K562 (cell line): Measurements from ENCODE around the gene SLC25A28.

Source experiments
- ARHGAP35 ChIP-seq: fragments of 450-650 bp; IDR thresholded peaks from 2 replicates; pipeline ENCODE4 v1.6.1; 2018; ENCODE audit not compliant: partially characterized antibody
- CTCF ChIP-seq, 3 experiments: IDR thresholded peaks in 2 of 3; conservative IDR thresholded peaks in 1 of 3; 2 replicates each; pipeline ENCODE4 v1.5.1; 2011 to 2012; ENCODE audit warnings: low read length in 3 of 3, mild to moderate bottlenecking in 3 of 3, control low read depth in 2 of 3, improper control_type of control experiment in 1 of 3, inconsistent platforms in 1 of 3, low read depth in 1 of 3, mixed read lengths in 1 of 3, moderate library complexity in 1 of 3; ENCODE audit not compliant: insufficient read depth in 2 of 3
- ETV6 ChIP-seq, 3 experiments: fragments of 150-350 bp in 1 of 3; sonication (generic) in 1 of 3; formaldehyde crosslinking in 1 of 3; IDR thresholded peaks; 2 replicates each; pipeline versions ENCODE4 v1.6.1 to v1.8.0; 2014 to 2022; ENCODE audit warnings: borderline replicate concordance in 2 of 3, low read depth in 2 of 3, antibody characterized with exemption in 1 of 3, low read length in 1 of 3, mild to moderate bottlenecking in 1 of 3, missing genetic modification reagents in 1 of 3
- FOXP4 ChIP-seq: sonication (generic); formaldehyde crosslinking; IDR thresholded peaks from 2 replicates; pipeline ENCODE4 v1.8.0; 2022; ENCODE audit warnings: mild to moderate bottlenecking, missing genetic modification reagents, borderline replicate concordance
- POLR2A ChIP-seq: fragments of 450-650 bp; conservative IDR thresholded peaks from 2 replicates; pipeline ENCODE4 v1.6.1; 2016
- RAD21 ChIP-seq, 2 experiments: fragments of 250-450 bp in 1 of 2; fragments of 450-650 bp in 1 of 2; sonication (Bioruptor Pico) in 1 of 2; formaldehyde crosslinking in 1 of 2; IDR thresholded peaks in 1 of 2; conservative IDR thresholded peaks in 1 of 2; 2 replicates each; pipeline versions ENCODE4 v1.4.0 to v1.8.0; 2020 to 2022; ENCODE audit warnings: mild to moderate bottlenecking in 2 of 2, moderate library complexity in 1 of 2
- YY1 ChIP-seq, 3 experiments: IDR thresholded peaks; 2 replicates each; pipeline ENCODE4 v1.6.1; 2011; ENCODE audit warnings: low read length in 2 of 3, mild to moderate bottlenecking in 2 of 3, moderate library complexity in 2 of 3, borderline replicate concordance in 1 of 3, control low read depth in 1 of 3, low read depth in 1 of 3; ENCODE audit not compliant: insufficient read depth in 3 of 3, insufficient replicate concordance in 2 of 3, control insufficient read depth in 1 of 3, insufficient read length in 1 of 3; ENCODE audit errors: extremely low read depth in 1 of 3
- ZBTB1 ChIP-seq: sonication (generic); formaldehyde crosslinking; IDR thresholded peaks from 2 replicates; pipeline ENCODE4 v1.8.1; 2023; ENCODE audit warnings: missing genetic modification reagents, low read depth, mild to moderate bottlenecking, borderline replicate concordance

GRCh38 chr10:99630433-99630832 is 10.2 kb upstream of the SLC25A28 start:
- TF ChIP-seq YY1 (IDR thresholded peaks at IDR 0.05; ENCODE audit: borderline replicate concordance in 1 of 3, control insufficient read depth in 1 of 3, extremely low read depth in 1 of 3, insufficient read depth in 3 of 3, insufficient read length in 1 of 3, insufficient replicate concordance in 2 of 3, low read depth in 1 of 3, low read length in 2 of 3) = no peak
- TF ChIP-seq CTCF (IDR thresholded peaks at IDR 0.05 in 2 of 3, conservative IDR thresholded peaks at IDR 0.05 in 1 of 3; ENCODE audit: insufficient read depth in 2 of 3, low read depth in 1 of 3, low read length in 3 of 3) = peak; percentile 21 to 64 (median 23); a peak in 3 of 6 replicates
- TF ChIP-seq POLR2A = no peak
- no peak for TF ChIP-seq ETV6 (IDR thresholded peaks at IDR 0.05; ENCODE audit: borderline replicate concordance in 1 of 2, low read depth in 2 of 2, low read length in 1 of 2)
- TF ChIP-seq ETV6 (CRISPR knock-in tag; IDR thresholded peaks at IDR 0.05; ENCODE audit: borderline replicate concordance) = no peak
- TF ChIP-seq FOXP4 = no peak
- TF ChIP-seq RAD21 (CRISPR knock-in tag; conservative IDR thresholded peaks at IDR 0.05 in 1 of 2, IDR thresholded peaks at IDR 0.05 in 1 of 2) = peak; percentile 65 to 72
- no peak for TF ChIP-seq ARHGAP35
- no peak for TF ChIP-seq ZBTB1 (CRISPR knock-in tag)
